ENCODE results near the gene ARHGAP22.

ARHGAP22 gene

DNA sequence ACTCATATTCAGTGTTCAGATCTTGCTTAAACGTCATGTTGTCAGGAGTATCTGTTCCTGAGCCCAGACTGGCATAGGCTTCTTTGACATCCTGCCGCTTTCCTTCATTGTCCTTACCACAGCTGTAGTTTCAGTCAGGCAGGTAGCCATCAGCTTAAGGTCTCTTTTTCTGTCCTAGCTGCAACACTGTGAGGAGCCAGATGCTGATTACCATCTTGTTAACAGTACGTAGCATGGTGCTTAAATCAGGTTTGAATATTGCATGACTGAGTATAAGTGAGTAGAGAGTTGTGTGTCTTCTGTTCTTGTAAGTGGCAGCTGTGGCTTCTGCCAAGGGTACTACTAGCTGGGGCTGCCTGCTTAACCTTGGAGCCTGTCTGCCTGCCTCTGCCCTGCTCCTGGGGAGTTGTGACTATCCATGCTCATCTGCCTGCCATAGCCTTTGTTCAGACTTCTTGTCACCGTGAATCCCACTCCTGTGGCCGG is 205.8 kb downstream of the ARHGAP22 start:
- no peak for TF ChIP-seq CTCF (IDR thresholded peaks at IDR 0.05; ENCODE audit: low read depth, low read length, missing control alignments)
- no peak overlapping the region for H3K4me3 ChIP-seq (replicated peaks; ENCODE audit: low read depth, low read length)
- no peak for DNase-seq (ENCODE audit: extremely low read depth, low read depth)

DNA sequence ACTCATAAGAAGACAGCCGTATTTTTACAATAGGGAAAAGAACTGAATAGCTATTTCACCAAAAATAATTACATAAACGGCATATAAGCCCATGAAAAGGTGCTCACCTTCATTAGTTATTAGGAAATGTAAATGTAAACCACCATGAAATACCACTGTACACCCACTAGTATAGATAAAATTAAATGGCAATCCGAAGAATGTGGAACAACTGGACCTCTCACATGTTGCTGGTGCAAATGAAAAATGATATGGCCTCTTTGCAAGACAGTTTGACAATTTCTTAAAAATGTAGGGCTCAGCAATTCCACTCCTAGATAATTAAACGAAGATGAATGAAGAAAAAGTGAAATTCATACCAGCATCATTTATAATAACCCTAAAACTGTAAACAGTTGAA is 206.6 kb downstream of the ARHGAP22 start:
- H3K4me3 ChIP-seq (replicated peaks; ENCODE audit: low read depth, low read length): no peak overlapping the region
- TF ChIP-seq CTCF (IDR thresholded peaks at IDR 0.05; ENCODE audit: low read depth, low read length, missing control alignments): no peak
- no peak for DNase-seq (ENCODE audit: extremely low read depth, low read depth)

Data from HFF-Myc (cell line).